DOHH2 (cell line): ENCODE results near the gene TLE5.

Experiments used
- H3F3A ChIP-seq: fragments of 200-600 bp; sonication (generic), shearing (Covaris generic); 2 replicates; pipeline ENCODE4 v1.6.0; 2016; ENCODE audit warnings: antibody characterized with exemption, mild to moderate bottlenecking; ENCODE audit not compliant: control insufficient read depth, insufficient read depth
- H3K27ac ChIP-seq: fragments of 200-600 bp; sonication (generic); 2 replicates; pipeline ENCODE4 v1.5.1; 2014; ENCODE audit warnings: low read depth, mild to moderate bottlenecking, low read length, moderate library complexity
- H3K27me3 ChIP-seq: fragments of 200-600 bp; sonication (generic); 2 replicates; pipeline ENCODE4 v1.6.1; 2014; ENCODE audit warnings: mild to moderate bottlenecking, low read length, mixed read lengths; ENCODE audit not compliant: control insufficient read depth
- H3K36me3 ChIP-seq: fragments of 200-600 bp; sonication (generic); 2 replicates; pipeline ENCODE4 v1.6.1; 2014; ENCODE audit warnings: mild to moderate bottlenecking, low read length, moderate library complexity, mixed read lengths; ENCODE audit not compliant: control insufficient read depth
- H3K4me1 ChIP-seq: fragments of 200-600 bp; sonication (generic); 2 replicates; pipeline ENCODE4 v1.6.1; 2014; ENCODE audit warnings: mild to moderate bottlenecking, low read length, mixed read lengths; ENCODE audit not compliant: control insufficient read depth
- H3K4me2 ChIP-seq: fragments of 200-600 bp; sonication (generic); 2 replicates; pipeline ENCODE4 v1.6.0; 2014; ENCODE audit warnings: mild to moderate bottlenecking, low read length, moderate library complexity
- H3K4me3 ChIP-seq: fragments of 200-600 bp; sonication (generic); 2 replicates; pipeline ENCODE4 v1.5.1; 2014; ENCODE audit warnings: mild to moderate bottlenecking, low read length, mixed read lengths
- H3K79me2 ChIP-seq: fragments of 200-600 bp; sonication (generic); 2 replicates; pipeline ENCODE4 v1.6.1; 2014; ENCODE audit warnings: mild to moderate bottlenecking, low read length, mixed read lengths; ENCODE audit not compliant: control insufficient read depth
- H3K9me2 ChIP-seq: fragments of 200-600 bp; sonication (generic); replicated peaks from 2 replicates; pipeline ENCODE4 v1.6.1; 2014; ENCODE audit warnings: mild to moderate bottlenecking, low read length, mixed read lengths; ENCODE audit not compliant: control insufficient read depth
- H3K9me3 ChIP-seq: fragments of 200-600 bp; sonication (generic); 2 replicates; pipeline ENCODE4 v1.6.1; 2014; ENCODE audit warnings: antibody characterized with exemption, low read length, mixed read lengths; ENCODE audit not compliant: control insufficient read depth, insufficient read depth
- H4K20me1 ChIP-seq: fragments of 200-600 bp; sonication (generic); 2 replicates; pipeline ENCODE4 v1.6.0; 2014; ENCODE audit warnings: low read depth, mild to moderate bottlenecking, antibody characterized with exemption, low read length, moderate library complexity; ENCODE audit not compliant: control insufficient read depth, insufficient read depth
- EZH2phosphoT487 ChIP-seq: fragments of 200-600 bp; sonication (generic); IDR thresholded peaks from 2 replicates; pipeline ENCODE4 v1.6.1; 2017; ENCODE audit warnings: borderline replicate concordance, mild to moderate bottlenecking, antibody characterized with exemption, low read length, moderate library complexity, mixed read lengths
- TF ChIP-seq, protein P1 (sequence below): fragments of 200-600 bp; sonication (generic); IDR thresholded peaks from one replicate; pipeline ENCODE4 v1.5.1; 2014; ENCODE audit warnings: antibody characterized with exemption, mild to moderate bottlenecking, low read depth, low read length; ENCODE audit not compliant: poor library complexity, severe bottlenecking

Gene TLE5

DNA sequence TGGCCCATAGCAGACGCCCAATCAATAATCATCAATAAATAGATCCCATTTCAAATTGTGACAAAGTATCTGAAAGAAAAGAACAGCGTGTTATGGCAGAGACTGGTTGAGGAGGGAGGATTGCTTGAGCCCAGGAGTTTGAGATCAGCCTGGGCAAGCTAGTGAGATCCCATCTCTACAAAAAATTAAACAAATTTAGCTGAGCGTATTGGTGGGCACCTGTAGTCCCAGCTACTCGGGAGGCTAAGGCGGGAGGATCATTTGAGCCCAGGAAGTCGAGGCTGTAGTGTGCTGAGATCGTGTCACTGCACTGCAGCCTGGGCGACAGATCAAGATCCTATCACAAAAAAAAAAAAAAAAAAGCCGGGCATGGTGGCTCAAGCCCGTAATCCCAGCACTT is 25.5 kb upstream of the TLE5 start:
- no peaks in the 10 kb centered on the region; the same call in 1 of the 2 replicates for H3K27me3 ChIP-seq
- H3K4me3 ChIP-seq: no peak overlapping the region
- H3K4me2 ChIP-seq: no peak overlapping the region
- H3F3A ChIP-seq: no peaks in the 10 kb centered on the region
- no peaks in the 10 kb centered on the region for H3K79me2 ChIP-seq
- no peaks in the 10 kb centered on the region for H3K36me3 ChIP-seq
- H3K9me2 ChIP-seq: no peaks in the 10 kb centered on the region
- TF ChIP-seq, protein P1, sequence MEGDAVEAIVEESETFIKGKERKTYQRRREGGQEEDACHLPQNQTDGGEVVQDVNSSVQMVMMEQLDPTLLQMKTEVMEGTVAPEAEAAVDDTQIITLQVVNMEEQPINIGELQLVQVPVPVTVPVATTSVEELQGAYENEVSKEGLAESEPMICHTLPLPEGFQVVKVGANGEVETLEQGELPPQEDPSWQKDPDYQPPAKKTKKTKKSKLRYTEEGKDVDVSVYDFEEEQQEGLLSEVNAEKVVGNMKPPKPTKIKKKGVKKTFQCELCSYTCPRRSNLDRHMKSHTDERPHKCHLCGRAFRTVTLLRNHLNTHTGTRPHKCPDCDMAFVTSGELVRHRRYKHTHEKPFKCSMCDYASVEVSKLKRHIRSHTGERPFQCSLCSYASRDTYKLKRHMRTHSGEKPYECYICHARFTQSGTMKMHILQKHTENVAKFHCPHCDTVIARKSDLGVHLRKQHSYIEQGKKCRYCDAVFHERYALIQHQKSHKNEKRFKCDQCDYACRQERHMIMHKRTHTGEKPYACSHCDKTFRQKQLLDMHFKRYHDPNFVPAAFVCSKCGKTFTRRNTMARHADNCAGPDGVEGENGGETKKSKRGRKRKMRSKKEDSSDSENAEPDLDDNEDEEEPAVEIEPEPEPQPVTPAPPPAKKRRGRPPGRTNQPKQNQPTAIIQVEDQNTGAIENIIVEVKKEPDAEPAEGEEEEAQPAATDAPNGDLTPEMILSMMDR: no peak
- no peak for TF ChIP-seq EZH2phosphoT487
- H3K9me3 ChIP-seq: no peaks in the 10 kb centered on the region
- H3K27ac ChIP-seq: no peak overlapping the region
- H3K4me1 ChIP-seq: no peaks in the 10 kb centered on the region
- H4K20me1 ChIP-seq: no peaks in the 10 kb centered on the region

DNA sequence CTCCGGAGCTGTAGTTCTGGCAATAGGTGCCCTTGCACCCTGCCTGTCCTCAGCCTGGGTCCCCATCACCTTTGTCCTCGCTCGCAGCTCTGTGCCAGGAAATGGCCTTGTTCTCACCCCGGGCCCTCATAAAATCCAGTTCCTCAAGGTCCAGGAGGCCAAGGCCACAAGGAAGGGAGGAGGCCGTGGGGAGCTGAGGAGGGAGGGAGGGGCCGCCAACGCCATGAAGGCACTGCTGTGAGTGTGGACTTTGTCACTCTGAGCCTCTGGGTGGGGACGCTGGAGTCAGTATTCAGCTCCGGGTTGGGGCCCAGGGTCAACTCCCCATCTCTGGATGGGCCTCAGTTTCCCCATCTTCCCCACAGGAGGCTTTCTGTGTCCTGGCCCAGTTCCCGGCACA is 22.6 kb upstream of the TLE5 start:
- Histone ChIP-seq H3K27me3 (no peaks in the 10 kb centered on the region), H3K4me1 (no peaks in the 10 kb centered on the region), H3K4me2 (no peak overlapping the region), H3K79me2 (no peaks in the 10 kb centered on the region), H3K9me3 (no peaks in the 10 kb centered on the region), H3K9me2 (no peaks in the 10 kb centered on the region), H4K20me1 (no peaks in the 10 kb centered on the region), H3K27ac (no peak overlapping the region), H3K4me3 (no peak overlapping the region), H3F3A (no peaks in the 10 kb centered on the region), H3K36me3 (no peaks in the 10 kb centered on the region)
- TF ChIP-seq EZH2phosphoT487: no peak
- TF ChIP-seq, protein P1: no peak

DNA sequence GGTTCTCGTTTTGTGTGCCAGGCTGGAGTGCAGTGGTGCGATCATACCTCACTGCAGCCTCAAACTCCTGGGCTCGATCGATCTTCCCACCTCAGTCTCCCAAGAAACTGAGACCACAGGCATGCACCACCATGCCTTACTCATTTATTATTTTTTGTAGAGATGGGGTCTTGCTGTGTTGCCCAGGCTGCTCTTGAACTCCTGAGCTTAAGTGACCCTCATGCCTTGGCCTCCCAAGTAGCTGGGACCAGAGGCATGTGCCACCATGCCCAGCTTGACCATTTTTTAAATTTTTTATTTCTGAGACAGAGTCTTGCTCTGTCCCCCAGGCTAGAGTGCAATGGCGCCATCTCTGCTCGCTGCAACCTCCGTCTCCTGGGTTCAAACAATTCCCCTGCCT is 21.7 kb upstream of the TLE5 start:
- no peaks in the 10 kb centered on the region for H3K4me1 ChIP-seq
- H3K9me2 ChIP-seq: no peaks in the 10 kb centered on the region
- H3K36me3 ChIP-seq: no peaks in the 10 kb centered on the region
- TF ChIP-seq, protein P1: no peak
- no peak for TF ChIP-seq EZH2phosphoT487
- no peak overlapping the region for H3K27ac ChIP-seq
- H3K27me3 ChIP-seq: no peaks in the 10 kb centered on the region
- H3K4me2 ChIP-seq: no peak overlapping the region
- no peaks in the 10 kb centered on the region for H3K79me2 ChIP-seq
- no peaks in the 10 kb centered on the region for H3F3A ChIP-seq
- H3K9me3 ChIP-seq: no peaks in the 10 kb centered on the region
- no peaks in the 10 kb centered on the region for H4K20me1 ChIP-seq
- H3K4me3 ChIP-seq: no peak overlapping the region

DNA sequence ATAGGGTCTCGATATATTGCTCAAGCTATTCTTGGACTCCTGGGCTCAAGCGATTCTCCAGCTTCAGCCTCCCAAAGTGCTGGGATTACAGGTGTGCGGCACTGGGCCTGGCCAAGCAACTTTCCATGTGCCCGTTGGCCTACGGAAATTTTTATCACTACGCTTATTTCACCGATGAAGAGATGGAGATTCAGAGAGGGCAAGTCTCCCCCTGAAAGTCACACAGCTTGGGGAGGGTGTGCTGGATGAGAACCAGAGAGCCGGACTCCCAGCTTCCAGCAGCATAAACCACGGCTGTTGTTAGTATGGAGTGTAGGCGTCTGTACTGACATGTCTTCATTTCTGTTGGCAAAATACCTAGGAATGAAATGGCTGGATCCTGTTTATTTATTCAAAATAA is 20.0 kb upstream of the TLE5 start:
- Histone ChIP-seq H3K27ac (no peak overlapping the region), H3F3A (no peaks in the 10 kb centered on the region), H3K4me3 (no peak overlapping the region), H3K4me1 (no peaks in the 10 kb centered on the region), H3K79me2 (no peaks in the 10 kb centered on the region), H3K4me2 (no peak overlapping the region), H3K27me3 (no peaks in the 10 kb centered on the region), H3K36me3 (no peaks in the 10 kb centered on the region), H3K9me2 (no peaks in the 10 kb centered on the region), H4K20me1 (no peaks in the 10 kb centered on the region), H3K9me3 (no peaks in the 10 kb centered on the region)
- TF ChIP-seq, protein P1: no peak
- no peak for TF ChIP-seq EZH2phosphoT487
